HG03354 (cell line): Measurements from ENCODE around the gene DENND1C.
A peak's percentile ranks its signal among the peaks of the same experiment; 100 is the strongest.

Source experiments
- ATAC-seq: cut with Tn5 transposase; IDR thresholded peaks from one replicate; pipeline ENCODE4 v1.9.1; 2021; ENCODE audit warnings: mild to moderate bottlenecking; ENCODE audit not compliant: unreplicated experiment, poor library complexity, severe bottlenecking

DENND1C gene

DNA sequence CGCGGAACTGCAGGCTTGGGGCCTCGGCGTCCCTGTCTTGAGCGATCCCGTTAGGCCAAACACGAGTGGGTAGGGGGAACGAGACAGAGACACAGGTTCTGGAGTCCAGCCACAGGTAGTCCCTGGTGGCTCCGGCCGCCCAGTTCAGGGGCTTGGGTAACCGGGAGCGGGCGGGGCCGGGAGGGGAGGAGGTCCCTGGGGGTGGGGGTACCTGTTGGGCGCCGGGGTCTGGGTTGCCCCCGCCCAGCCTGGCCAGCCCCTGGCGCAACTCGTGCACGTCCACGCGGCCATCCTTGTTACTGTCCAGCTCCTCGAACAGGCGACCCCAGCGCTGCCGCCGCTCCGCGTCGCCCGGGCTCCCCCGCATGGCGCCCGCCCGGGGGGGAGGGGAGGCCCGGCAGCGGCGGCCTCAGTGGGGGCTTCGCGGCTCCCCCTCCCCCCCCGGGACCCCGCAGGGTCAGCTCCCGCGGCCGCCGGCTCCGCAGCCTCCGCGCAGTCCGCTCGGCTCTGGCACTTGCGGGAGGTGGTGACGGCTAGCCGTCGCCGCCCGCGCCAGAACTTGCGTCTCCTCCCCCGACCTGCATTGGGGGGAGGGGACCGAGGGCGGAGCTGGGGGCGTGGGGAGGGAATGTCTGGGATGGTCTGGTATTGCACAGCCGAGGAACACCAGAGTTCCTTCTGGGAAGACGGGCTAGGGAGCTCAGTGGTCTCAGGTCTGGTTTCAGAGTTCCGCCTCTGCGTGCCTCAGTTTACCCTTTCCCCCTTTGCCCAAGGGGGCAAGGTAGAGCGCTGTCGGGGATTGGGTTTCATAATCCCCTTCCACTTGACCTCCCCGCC lies 22.1 kb downstream of the DENND1C start, which contains the start of gene SLC25A23:
SLC25A23 (minus strand) TSS at position 531 of the 837 bp plus-strand sequence; CDS start at position 367, 164 bp downstream.
- ATAC-seq: peak; percentile 29

DNA sequence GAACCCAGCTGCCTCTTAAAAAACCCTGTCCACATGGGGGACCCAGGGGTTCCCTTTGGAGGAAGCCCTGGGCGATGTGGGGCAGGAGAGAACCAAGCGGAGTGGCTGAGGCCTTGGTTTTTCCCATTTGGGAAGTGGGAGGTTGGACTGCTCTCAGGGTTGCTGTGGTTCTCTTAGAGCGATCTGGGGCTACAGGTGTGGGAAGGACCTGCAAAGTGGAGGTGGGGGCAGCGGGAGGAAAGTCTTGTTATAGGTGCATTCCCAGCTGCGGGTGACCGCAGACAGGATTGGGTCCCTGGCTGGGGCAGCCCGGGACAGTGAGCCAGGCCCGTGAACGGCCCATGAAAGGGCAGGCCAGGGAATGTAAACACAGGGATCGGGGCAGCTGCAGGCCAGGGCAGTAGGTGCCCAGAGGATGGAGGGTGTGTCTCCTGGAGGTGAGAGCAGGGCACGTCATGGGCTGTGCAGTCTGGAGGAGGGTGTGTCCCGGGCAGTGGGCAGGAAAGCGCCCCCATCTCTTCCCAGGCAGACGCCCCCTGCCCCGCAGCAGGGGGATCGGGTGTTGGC lies 22.8 kb downstream of the DENND1C start:
- ATAC-seq: no peak

- no peak for ATAC-seq
These were observed 23.5 kb downstream of the DENND1C start for GRCh38 chr19:6457958-6458694.

GRCh38 chr19:6455924-6456323 lies 25.7 kb downstream of the DENND1C start:
- no peak for ATAC-seq

DNA sequence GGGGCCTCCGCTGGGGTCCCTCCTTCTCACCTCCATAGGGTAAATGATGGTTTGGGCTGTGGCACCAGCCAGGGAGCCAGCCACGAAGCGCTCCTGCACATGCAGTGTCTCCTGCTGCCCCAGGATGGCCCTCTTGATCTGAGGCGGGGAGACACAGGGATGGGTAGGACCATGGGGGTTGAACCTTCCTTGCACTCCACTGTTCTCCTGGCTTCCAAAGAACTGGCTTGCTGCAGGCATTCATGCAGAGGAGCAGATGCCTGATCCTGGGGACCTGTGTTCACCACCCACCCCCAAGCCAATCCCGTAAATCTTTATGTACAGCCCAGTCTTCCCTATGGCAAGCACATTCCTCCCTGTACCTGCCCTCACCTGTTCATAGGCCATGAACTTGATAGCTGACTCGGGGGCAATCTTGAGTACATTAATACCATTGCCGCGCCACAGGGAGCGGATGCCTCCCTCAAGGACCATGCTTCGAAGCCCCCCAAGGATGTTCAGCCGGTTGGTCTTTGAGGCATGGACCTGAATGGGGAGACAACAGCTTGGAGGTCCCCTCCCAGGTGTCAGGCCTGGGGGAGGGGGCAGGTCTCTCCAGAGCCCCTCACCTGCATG lies 27.5 kb downstream of the DENND1C start:
- ATAC-seq: no peak

DNA sequence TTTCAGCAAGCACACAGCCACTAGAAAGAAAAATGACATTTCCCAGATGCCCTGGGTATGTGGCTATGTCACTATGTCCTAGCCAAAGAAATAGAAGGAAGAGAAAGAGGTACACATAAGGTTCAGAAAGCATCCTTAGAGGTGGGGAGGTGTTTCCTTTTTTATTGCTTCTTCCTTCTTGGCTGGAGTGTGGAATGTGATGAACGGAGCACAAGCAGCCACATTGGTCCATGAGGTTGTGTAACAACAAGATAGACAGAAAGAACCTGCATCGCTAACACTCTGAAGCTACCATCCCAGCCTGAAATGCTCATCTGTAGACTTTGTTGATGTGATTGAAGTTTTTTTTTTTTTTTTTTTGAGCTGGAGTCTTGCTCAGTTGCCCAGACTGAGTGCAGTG lies 28.7 kb downstream of the DENND1C start:
- no peak for ATAC-seq

- no peak for ATAC-seq
These were observed 29.4 kb downstream of the DENND1C start for GRCh38 chr19:6452223-6452614.

DNA sequence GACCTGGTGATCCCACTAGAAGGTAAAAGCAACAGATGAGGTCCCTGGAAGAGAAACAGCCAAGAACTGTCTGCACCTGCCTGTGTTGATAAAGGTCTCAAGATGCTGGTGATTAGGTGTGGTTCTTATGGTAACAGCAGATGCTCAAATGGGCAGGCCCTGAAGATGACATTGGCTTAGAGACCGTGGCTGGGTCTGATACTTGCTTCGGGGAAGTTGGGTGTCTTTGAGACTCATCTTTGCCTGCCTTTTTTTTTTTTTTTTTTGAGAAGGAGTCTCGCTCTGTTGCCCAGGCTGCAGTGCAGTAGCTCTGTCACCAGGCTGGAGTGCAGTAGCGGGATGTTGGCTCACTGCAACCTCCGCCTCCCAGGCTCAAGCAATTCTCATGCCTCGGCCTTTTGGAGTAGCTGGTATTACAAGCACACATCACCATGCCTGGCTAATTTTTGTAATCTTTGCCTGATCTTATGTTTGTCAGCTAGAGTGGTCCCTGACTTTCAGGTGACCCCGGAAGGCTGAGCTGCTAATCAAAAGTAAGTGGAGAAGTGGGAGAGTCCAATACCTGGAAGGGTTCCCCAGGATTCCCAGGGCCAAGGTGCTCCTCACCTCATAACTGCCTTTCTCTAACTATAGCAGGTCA lies 29.9 kb downstream of the DENND1C start:
- ATAC-seq: no peak

DNA sequence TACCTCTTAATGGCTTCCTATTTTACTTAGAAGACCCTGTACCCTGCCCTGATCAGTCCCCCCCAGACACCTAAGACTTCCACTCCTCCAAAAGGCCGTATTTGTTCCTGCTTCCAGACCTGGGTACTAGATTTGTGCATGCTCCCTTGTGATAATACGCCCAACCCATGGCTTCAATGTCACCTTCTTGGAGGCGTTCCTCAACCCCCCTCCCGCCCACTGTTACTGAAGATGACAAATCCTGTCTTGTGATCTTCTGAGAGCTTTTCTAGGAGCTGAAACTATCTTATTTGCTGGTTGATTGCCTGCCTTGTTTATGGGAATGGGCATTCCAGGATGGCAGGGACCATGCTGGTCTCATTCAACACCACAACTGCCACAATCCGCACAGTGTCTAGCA lies 31.4 kb downstream of the DENND1C start:
- ATAC-seq: no peak

DNA sequence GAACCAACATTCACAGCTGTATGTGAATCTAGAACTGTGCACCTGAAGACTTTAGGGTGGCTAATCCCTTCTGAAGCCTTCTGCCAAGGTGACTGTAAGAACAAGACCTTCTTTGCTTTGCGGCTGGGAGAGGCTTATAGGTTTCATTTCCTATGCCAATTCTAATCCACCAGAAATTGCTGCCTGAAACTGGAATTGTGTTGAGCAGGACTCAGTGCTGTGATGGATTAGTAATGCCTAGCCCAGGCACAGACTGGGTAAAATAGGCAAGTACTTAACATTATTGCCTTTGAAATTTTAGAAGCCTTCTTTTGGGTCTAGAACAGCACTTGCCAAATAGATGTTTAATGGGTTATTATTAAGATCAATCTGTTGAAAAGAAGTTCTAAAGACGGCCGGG lies 33.5 kb downstream of the DENND1C start:
- ATAC-seq: no peak

DNA sequence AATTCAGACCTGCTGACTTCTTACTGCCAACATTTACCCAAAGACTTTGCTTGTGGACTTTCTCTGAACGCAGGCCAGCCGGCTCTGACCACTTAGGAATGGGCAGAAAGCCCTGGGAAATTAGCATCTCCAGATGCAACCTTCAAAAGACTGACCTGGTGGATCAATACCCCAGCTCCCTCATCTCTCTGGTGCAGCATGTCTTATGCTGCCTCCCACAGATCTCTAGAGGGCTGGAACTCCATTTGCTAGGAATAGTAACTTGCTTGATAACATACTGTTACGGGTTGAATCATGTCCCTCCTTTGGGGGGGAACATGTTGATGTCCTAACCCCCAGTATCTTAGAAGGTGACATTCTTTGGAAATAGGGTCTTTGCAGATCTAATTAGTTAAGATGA lies 35.1 kb downstream of the DENND1C start:
- ATAC-seq: no peak

DNA sequence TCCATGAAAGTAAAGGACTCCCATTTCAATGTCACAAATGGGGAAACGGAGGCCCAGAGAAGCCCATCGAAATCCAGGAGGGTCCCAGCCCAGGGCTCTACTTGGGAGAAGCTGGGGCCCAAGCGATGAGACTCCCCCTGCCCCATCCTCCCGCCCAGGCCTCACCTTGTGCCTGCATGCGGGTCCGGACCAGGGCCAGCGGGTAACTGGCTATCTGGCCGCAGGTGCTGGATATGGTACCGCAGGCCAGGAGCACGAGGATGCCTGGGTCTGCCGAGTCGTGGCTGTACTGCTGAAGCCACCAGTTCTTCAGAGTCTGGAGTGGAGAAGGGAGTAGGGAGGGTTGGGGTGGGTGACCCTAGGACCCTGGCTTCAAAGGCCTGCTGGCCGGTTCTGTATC lies 37.6 kb downstream of the DENND1C start:
- ATAC-seq: no peak

GRCh38 chr19:6442087-6442688 lies 39.4 kb downstream of the DENND1C start:
- ATAC-seq: no peak

DNA sequence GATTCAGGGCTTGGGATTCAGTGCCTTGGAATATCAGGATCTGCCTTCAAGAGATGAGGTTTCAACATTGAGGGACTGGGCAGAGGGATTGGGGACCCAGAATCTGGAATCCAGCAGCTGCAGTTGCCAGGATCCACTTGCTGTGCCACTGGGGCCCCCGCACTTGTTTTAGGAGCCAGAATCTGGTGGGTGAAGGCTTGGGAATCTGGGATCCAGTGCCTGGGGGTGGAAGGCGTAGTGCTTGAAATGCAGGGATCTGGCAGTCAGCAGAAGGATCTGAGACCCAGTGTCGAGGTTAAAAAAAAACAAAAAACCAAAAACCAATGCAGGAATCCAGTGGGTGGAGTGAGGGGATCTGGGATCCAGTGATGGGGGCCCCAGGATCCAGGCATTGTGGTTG lies 40.7 kb downstream of the DENND1C start:
- ATAC-seq: no peak

- no peak for ATAC-seq
These were observed 41.8 kb downstream of the DENND1C start for GRCh38 chr19:6439743-6440142.

- no peak for ATAC-seq
These were observed 47.9 kb downstream of the DENND1C start, which contains the start of gene SLC25A41 for GRCh38 chr19:6433663-6434062. Gene SLC25A41 (minus strand): TSS chr19:6433763. CDS start chr19:6433693, 70 bp downstream.

- ATAC-seq: no peak
These were observed 48.4 kb downstream of the DENND1C start for GRCh38 chr19:6433165-6433564.

DNA sequence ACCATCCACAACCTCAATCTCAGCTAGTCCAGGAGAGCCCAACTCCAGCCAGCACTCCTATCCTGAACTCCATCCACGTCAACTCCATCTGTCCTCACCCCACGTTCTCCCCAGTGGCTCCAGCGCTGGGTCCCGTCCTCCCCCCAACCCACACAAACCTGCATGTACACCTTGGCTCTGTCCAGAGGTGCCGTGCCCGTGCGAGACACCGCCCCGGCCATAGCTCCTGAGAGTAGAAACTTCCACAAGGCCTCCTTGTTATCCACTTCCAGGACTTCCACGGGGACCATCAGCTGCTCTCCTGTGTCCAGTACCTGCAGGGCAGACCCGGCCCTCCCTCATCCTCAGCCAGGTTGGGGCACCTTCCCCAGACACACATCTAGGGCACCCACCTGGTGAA lies 49.7 kb downstream of the DENND1C start:
- no peak for ATAC-seq

GRCh38 chr19:6429419-6430221 lies 52.0 kb downstream of the DENND1C start:
- ATAC-seq: no peak
